GM11168 (cell line): ENCODE measurements around the gene DDT.
"Not testable (repeated sequence)": the region's sequence is repeated elsewhere in the genome, so short reads cannot be mapped to it uniquely, and the experiment has no call there.

Experiments
- in situ Hi-C: fragments of 300-500 bp; cut with MboI; formaldehyde crosslinking; loops from one replicate; pipeline ENCODE4 v1.12.0; 2022; ENCODE audit warnings: low sequenced_read_pairs; ENCODE audit not compliant: unreplicated experiment

DDT gene

DNA sequence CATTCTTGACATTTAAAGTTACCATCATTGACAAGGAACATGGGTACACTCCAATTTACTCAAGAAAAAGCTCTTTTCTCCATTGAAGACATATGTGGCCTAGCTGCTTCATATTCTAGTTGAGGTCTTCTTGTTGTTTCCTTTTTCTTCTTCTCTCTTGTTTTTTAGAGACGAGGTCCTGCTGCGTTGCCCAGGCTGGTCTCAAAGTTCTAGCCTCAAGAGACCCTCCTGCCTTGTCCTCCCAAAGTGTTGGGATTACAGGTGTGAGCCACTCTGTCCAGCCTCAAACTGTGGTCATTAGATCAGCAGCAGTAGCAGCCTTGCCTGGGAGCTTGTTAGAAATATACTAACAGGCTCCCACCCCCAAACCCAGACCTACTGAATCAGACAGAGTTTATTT is 18.8 kb upstream of the DDT start:
- in situ Hi-C loops, result loop anchor here (25.0 kb wide), 1 partner anchor 169 kb away; no protein-coding TSS in a partner anchor

- in situ Hi-C loops, result loop anchor here (5.0 to 25.0 kb wide), 2 partner anchors 37 to 173 kb away; no protein-coding TSS in a partner anchor
Observed at GRCh38 chr22:23989583-23990244, 15.5 kb upstream of the DDT start.

- in situ Hi-C loops, result loop anchor here (5.0 to 25.0 kb wide), 2 partner anchors 34 to 176 kb away; no protein-coding TSS in a partner anchor
Observed at GRCh38 chr22:23986538-23987178, 12.4 kb upstream of the DDT start.

GRCh38 chr22:23986089-23986488 is 11.8 kb upstream of the DDT start:
- in situ Hi-C loops, result loop anchor here (5.0 to 25.0 kb wide), 2 partner anchors 34 to 176 kb away; no protein-coding TSS in a partner anchor

DNA sequence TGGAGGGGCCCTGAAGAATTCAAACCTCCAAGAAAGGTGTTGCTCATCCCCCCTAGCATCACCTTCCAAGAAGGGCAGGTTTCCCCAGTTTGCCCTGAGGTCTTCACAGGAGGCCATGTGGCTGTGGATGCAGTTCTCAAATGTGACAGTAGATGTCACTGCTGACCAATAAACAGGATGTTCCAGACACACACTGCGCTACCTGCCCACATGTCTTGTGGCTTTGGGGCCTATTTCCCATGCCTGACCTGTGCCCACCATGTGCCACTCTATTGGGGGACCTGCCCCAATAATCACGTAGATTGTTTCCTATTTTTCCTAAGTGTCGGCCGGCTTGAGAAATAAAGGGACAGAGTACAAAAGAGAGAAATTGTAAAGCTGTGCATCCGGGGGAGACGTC is 10.2 kb upstream of the DDT start:
- in situ Hi-C loops, result loop anchor here (25.0 kb wide), 1 partner anchor 178 kb away; no protein-coding TSS in a partner anchor

DNA sequence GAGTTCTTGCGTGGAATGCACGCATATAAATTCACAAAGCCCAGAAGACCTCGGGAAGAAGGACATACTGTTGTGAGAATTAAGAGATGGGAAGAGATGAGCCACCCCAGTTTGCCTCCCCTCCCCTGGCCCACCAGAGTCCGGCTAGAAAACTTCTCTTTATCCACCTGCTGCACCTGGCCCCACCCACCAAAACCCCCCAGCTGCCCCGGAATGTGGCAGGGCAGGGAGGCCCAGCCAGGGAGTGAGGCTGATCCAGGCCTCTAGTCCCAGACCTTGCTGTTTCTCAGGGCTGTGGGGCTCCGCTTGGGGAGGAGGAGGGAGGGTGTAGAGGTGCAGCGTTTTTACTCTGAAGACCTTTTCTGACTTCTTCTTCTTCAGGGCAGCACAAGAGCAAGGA is 6.3 kb upstream of the DDT start:
- in situ Hi-C loops, result loop anchor here (25.0 kb wide), 1 partner anchor 182 kb away; no protein-coding TSS in a partner anchor

DNA sequence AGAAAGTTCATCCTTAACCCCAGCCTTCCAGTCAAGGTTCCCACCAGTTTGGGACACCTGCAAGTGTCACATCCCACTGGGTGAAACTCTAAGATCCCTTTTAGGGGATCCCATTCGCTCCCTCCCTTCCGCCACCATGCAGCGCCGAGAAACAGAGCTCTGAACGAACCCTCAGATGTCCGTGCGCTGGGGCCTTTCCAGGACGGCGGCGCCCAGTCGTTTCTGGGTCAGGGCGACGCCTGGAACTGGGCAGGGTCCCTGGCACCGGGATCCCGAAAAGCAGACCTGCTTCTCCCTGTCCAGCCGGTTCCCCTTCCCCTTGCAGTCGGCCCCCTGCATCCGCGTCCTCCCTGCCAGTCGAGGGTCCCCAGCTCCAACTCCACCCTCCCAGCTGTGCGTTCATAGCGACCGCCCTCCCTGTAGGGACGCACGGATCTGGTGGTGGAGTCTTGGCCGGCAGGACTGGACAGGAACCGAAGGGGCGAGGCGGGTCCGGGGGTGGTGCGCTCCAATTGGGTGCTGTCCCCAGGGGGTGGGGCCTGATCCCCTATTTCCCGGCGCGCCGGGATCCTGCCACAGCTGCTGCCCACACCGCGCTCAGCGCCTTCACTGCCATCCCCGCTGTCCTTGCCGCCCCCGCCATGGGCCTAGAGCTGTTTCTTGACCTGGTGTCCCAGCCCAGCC is 5.5 kb upstream of the DDT start, which contains the start of gene GSTT2:
GSTT2 (plus strand) TSS at position 578 of the 684 bp plus-strand sequence.
- in situ Hi-C loops, result loop anchor here (25.0 kb wide), 1 partner anchor 183 kb away; no protein-coding TSS in a partner anchor

DNA sequence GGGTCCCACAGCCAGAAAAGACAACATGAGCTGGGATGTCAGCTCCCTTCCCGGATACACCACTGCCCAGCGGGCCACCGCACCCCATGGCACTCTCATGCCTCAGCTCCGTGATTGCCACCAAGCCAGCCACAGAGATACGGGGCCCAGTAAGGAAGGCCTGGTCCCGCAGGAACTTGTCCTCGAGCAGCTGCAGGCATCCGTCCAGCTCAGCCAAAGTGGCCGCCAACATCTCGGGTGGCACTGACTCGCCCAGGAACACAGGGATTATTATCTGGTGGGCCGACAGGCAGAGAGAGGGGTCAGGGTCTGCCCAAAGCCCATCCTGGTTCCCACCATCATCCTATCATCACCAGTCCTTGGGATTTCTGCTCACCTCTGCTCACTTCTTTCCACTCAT is 3.1 kb upstream of the DDT start:
- in situ Hi-C loops, result loop anchor here (25.0 kb wide), 1 partner anchor 185 kb away; no protein-coding TSS in a partner anchor

DNA sequence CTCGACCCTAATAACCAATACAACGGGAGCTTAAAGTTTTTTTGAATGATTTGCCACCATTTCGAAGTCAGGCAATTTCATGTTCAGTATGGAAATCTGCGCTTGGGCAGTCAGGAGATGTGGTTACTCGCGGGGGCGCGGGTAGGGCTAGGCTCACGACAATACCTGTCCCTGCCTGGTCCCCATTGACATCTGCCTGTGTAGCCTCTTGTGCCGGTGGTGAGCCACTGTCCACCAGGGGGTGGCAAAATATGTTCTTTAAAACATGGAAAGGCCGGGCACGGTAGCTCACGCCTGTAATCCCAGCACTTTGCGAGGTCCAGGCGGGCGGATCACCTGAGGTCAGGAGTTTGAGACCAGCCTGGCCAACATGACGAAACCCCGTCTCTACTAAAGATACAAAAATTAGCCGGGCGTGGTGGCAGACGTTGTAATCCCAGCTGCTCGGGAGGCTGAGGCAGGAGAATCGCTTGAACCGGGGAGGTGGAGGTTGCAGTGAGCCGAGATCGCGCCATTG is 653 bp upstream of the DDT start:
- in situ Hi-C loops, result loop anchor here (25.0 kb wide), 1 partner anchor 187 kb away; no protein-coding TSS in a partner anchor

DNA sequence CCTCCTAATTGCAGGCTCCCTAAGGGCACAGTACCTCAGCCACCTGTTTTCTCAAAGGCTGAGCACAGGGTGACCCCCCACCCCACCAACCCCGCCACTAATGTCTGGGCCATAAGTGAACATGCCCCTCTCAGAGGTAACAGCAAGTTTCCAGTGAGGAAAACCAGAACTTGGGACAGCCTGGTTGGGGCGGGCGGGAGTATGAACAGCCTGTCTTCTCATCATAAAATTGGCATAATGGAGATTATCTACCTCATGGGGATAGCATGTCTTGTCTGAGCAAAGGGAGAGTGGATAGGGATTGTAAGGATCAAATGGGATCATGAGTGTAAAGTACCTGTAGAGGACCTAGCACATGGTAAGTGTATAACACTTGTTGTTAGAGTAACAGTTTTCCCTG is 2.3 kb downstream of the DDT start:
- in situ Hi-C loops, result not testable (repeated sequence)

- in situ Hi-C loops, result no loop called here
Observed at GRCh38 chr22:23970816-23971486, 3.3 kb downstream of the DDT start.

DNA sequence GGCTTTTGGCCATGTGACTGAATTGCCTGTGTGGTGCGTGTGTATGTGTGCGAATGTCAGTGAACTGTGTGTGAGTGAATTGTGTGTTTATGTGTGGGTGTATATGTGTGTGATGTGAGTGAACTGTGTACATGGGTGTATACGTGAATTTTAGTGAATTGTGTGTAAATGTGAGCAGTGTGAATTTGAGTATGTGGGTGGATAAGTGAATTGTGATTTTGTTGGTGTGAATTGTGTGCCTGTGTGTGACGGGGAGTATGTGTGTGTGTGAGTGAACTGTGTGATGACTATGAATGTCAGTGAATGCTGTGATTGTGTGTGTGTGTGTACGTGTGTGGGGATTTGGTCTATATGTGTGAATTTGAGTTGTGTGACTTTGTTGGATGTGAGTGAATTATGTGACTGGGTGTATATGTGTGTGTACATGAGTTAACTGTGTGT is 4.0 kb downstream of the DDT start:
- in situ Hi-C loops, result no loop called here

GRCh38 chr22:23969071-23969470 is 5.2 kb downstream of the DDT start:
- in situ Hi-C loops, result loop anchor here (10.0 kb wide), 1 partner anchor 54 kb away; no protein-coding TSS in a partner anchor

GRCh38 chr22:23966568-23966967 is 7.7 kb downstream of the DDT start, which contains the start of gene DDTL:
TSS of gene DDTL (plus strand) at chr22:23966888. CDS start at chr22:23966915, 27 bp downstream.
- in situ Hi-C loops, result loop anchor here (10.0 kb wide), 1 partner anchor 52 kb away; no protein-coding TSS in a partner anchor

DNA sequence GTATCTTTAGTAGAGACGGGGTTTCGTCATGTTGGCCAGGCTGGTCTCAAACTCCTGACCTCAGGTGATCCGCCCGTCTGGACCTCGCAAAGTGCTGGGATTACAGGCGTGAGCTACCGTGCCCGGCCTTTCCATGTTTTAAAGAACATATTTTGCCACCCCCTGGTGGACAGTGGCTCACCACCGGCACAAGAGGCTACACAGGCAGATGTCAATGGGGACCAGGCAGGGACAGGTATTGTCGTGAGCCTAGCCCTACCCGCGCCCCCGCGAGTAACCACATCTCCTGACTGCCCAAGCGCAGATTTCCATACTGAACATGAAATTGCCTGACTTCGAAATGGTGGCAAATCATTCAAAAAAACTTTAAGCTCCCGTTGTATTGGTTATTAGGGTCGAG is 8.1 kb downstream of the DDT start:
- in situ Hi-C loops, result loop anchor here (10.0 kb wide), 1 partner anchor 51 kb away; no protein-coding TSS in a partner anchor

DNA sequence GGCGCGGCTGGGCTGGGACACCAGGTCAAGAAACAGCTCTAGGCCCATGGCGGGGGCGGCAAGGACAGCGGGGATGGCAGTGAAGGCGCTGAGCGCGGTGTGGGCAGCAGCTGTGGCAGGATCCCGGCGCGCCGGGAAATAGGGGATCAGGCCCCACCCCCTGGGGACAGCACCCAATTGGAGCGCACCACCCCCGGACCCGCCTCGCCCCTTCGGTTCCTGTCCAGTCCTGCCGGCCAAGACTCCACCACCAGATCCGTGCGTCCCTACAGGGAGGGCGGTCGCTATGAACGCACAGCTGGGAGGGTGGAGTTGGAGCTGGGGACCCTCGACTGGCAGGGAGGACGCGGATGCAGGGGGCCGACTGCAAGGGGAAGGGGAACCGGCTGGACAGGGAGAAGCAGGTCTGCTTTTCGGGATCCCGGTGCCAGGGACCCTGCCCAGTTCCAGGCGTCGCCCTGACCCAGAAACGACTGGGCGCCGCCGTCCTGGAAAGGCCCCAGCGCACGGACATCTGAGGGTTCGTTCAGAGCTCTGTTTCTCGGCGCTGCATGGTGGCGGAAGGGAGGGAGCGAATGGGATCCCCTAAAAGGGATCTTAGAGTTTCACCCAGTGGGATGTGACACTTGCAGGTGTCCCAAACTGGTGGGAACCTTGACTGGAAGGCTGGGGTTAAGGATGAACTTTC is 13.0 kb downstream of the DDT start, which contains the start of gene GSTT2B:
GSTT2B (minus strand) TSS at position 112 of the 688 bp plus-strand sequence; CDS start at position 48, 64 bp downstream.
- in situ Hi-C loops, result loop anchor here (10.0 kb wide), 1 partner anchor 46 kb away; no protein-coding TSS in a partner anchor

DNA sequence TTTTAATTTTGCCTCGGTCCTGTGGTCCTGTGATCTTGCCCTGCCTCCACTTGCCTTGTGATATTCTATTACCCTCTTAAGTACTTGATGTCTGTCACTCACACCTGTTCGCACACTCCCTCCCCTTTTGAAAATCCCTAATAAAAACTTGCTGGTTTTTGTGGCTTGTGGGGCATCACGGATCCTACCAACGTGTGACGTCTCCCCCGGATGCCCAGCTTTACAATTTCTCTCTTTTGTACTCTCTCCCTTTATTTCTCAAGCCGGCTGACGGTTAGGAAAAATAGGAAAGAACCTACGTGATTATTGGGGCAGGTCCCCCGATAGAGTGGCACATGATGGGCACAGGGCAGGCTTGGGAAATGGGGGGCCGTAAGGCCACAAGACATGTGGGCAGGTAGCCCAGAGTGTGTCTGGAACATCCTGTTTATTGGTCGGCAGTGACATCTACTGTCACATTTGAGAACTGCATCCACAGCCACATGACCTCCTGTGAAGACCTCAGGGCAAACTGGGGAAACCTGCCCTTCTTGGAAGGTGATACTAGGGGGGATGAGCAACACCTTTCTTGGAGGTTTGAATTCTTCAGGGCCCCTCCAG is 17.8 kb downstream of the DDT start:
- in situ Hi-C loops, result not testable (repeated sequence)

GRCh38 chr22:23955886-23956285 is 18.4 kb downstream of the DDT start:
- in situ Hi-C loops, result not testable (repeated sequence)
